ENCODE results near the gene XRCC2.

GRCh38 chr7:152677808-152678670 is 2.1 kb upstream of the XRCC2 start:
- no peak for TF ChIP-seq POLR2A (IDR thresholded peaks at IDR 0.05)
- no peak for TF ChIP-seq CTCF (IDR thresholded peaks at IDR 0.05 in 4 of 5, conservative IDR thresholded peaks at IDR 0.05 in 1 of 5)
